HepG2 (cell line): ENCODE results near the gene PAX7. TPM values are rescaled to one million over a fixed set of nuclear protein-coding genes. Genes with fewer than 3 reads are reported as not detected.

Experiments used
- HNRNPL ChIP-seq: fragments of 200-400 bp; formaldehyde crosslinking; IDR thresholded peaks from 2 replicates; pipeline ENCODE4 v1.6.1; 2017; ENCODE audit warnings: mild to moderate bottlenecking, low read depth, low read length
- HOXD1 ChIP-seq: sonication (generic); formaldehyde crosslinking; IDR thresholded peaks from 2 replicates; pipeline ENCODE4 v1.5.0; 2020; ENCODE audit warnings: missing genetic modification reagents
- RFX5 ChIP-seq: IDR thresholded peaks from 2 replicates; pipeline ENCODE4 v1.6.1; 2011; ENCODE audit warnings: low read depth, low read length, improper control_type of control experiment
- TBX2 ChIP-seq: sonication (generic); formaldehyde crosslinking; IDR thresholded peaks from 2 replicates; pipeline ENCODE4 v1.5.0; 2020; ENCODE audit warnings: missing genetic modification reagents, mild to moderate bottlenecking, borderline replicate concordance
- ZBTB7B ChIP-seq: sonication (generic); formaldehyde crosslinking; IDR thresholded peaks from 2 replicates; pipeline ENCODE4 v1.4.0; 2020; ENCODE audit warnings: missing genetic modification reagents
- ZFP62 ChIP-seq: sonication (generic); formaldehyde crosslinking; IDR thresholded peaks from 2 replicates; pipeline ENCODE4 v1.4.0; 2020; ENCODE audit warnings: missing genetic modification reagents
- ZNF350 ChIP-seq: sonication (generic); formaldehyde crosslinking; IDR thresholded peaks from 2 replicates; pipeline ENCODE4 v1.4.0; 2020; ENCODE audit warnings: mild to moderate bottlenecking, low read depth, missing genetic modification reagents, borderline replicate concordance
- ZNF720 ChIP-seq: sonication (generic); formaldehyde crosslinking; IDR thresholded peaks from 2 replicates; pipeline ENCODE4 v1.4.0; 2020; ENCODE audit warnings: missing genetic modification reagents
- ZNF737 ChIP-seq: sonication (generic); formaldehyde crosslinking; IDR thresholded peaks from 2 replicates; pipeline ENCODE4 v1.5.0; 2020; ENCODE audit warnings: missing genetic modification reagents, mild to moderate bottlenecking, borderline replicate concordance
- polyA plus RNA-seq, 8 experiments: library from polyadenylated mRNA; depleted of rRNA in 3 of 8; stranded (reverse) in 7 of 8; unstranded in 1 of 8; fragments of >200 nt; fragmentation: Illumina TruSeq in 4 of 8; extraction: Trizol in 4 of 8; gene quantifications; 2 replicates each; pipeline versions ENCODE4 v1.2.1 to v1.2.3, GENCODE V29; 2011 to 2016; ENCODE audit warnings: low read depth in 4 of 8, missing spikeins in 1 of 8, mixed read lengths in 1 of 8; ENCODE audit not compliant: insufficient read depth in 1 of 8
- total RNA-seq, 5 experiments: library from RNA; depleted of rRNA; stranded (reverse); fragments of >200 nt; fragmentation: Illumina TruSeq; extraction: Trizol; gene quantifications; 2 replicates each; pipeline ENCODE4 v1.2.3, GENCODE V29; 2016; ENCODE audit warnings: low read depth in 1 of 5
- TF ChIP-seq, protein P1 (sequence below): sonication (generic); formaldehyde crosslinking; IDR thresholded peaks from 2 replicates; pipeline ENCODE4 v1.4.0; 2020; ENCODE audit warnings: mild to moderate bottlenecking, missing genetic modification reagents
- TF ChIP-seq, protein P2 (sequence below): sonication (generic); formaldehyde crosslinking; IDR thresholded peaks from 2 replicates; pipeline ENCODE4 v1.4.0; 2020; ENCODE audit warnings: mild to moderate bottlenecking, missing genetic modification reagents
- TF ChIP-seq, protein P3 (sequence below): IDR thresholded peaks from 2 replicates; pipeline ENCODE4 v1.6.1; 2016; ENCODE audit warnings: low read depth, missing genetic modification reagents, missing compliant biosample characterization
- TF ChIP-seq, protein P4 (sequence below): IDR thresholded peaks from 2 replicates; pipeline ENCODE4 v1.6.1; 2016; ENCODE audit warnings: missing compliant biosample characterization, missing genetic modification reagents, borderline replicate concordance
- TF ChIP-seq, protein P5 (sequence below): sonication (generic); formaldehyde crosslinking; IDR thresholded peaks from 2 replicates; pipeline ENCODE4 v1.8.0; 2022; ENCODE audit warnings: mild to moderate bottlenecking, missing genetic modification reagents, borderline replicate concordance
- TF ChIP-seq, protein P6 (sequence below): sonication (generic); formaldehyde crosslinking; IDR thresholded peaks from 2 replicates; pipeline ENCODE4 v1.5.1; 2020; ENCODE audit warnings: mild to moderate bottlenecking, moderate library complexity, missing genetic modification reagents

PAX7 gene
- total and polyA plus RNA-seq, 2 of the 13 experiments (the other 11 are each of a cell fraction or from before 2014, with no cell fraction given) = not detected

DNA sequence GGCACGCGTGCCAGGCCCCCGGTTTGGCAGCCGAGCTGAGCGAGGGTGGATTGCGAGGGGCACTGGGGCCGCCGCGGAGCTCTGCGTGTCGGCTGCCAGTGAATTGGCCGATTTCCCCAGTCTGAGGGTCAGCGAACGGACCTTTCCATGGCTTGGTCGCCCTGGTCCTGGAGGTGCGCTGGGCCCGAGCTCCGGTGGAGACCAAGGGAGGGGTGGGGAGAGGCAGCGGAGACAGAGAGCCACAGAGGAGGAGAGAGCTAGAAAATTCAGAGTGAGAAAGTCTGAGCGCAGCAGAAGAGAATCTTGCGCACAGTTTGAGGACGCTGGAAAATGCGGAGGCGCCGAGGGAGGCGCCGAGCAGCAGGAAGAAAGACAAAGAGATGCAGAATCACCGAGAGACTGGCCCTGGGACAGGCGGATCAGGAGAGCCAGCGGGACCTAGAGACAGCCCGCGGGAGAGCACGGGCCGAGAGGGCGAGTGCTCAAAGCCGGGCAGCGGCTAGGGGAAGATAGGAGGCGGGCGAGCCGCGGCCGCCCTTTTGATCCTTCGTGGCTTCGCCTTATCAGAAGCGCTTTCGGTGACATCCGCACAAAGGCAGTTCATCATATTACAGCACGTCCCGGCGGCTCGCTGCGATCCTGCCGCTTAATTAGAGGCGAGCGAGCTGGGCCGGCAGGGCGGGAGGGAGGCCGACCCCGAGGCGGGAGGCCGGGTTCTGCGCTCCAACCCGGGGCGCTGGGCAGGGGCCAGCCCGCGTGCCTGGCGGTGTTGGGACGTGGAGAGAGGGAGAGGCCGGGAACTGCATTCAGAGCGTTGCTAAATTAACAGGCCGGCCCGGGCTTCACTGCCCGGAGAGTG lies 12.7 kb downstream of the PAX7 start (continued):
- TF ChIP-seq, protein P1, sequence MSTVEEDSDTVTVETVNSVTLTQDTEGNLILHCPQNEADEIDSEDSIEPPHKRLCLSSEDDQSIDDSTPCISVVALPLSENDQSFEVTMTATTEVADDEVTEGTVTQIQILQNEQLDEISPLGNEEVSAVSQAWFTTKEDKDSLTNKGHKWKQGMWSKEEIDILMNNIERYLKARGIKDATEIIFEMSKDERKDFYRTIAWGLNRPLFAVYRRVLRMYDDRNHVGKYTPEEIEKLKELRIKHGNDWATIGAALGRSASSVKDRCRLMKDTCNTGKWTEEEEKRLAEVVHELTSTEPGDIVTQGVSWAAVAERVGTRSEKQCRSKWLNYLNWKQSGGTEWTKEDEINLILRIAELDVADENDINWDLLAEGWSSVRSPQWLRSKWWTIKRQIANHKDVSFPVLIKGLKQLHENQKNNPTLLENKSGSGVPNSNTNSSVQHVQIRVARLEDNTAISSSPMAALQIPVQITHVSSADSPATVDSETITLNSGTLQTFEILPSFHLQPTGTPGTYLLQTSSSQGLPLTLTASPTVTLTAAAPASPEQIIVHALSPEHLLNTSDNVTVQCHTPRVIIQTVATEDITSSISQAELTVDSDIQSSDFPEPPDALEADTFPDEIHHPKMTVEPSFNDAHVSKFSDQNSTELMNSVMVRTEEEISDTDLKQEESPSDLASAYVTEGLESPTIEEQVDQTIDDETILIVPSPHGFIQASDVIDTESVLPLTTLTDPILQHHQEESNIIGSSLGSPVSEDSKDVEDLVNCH (CRISPR knock-in tag) = no peak
- TF ChIP-seq RFX5 (no peak), HOXD1 (CRISPR knock-in tag) (peak; percentile 92), ZNF720 (CRISPR knock-in tag) (no peak), HNRNPL (0 out of 2 replicates have a peak, but pooled peaks have one; percentile 47), ZNF350 (CRISPR knock-in tag) (no peak), TBX2 (CRISPR knock-in tag) (peak; percentile 78), ZNF737 (CRISPR knock-in tag) (no peak), ZFP62 (CRISPR knock-in tag) (no peak), ZBTB7B (CRISPR knock-in tag) (0 out of 2 replicates have a peak, but pooled peaks have one; percentile 41)
- TF ChIP-seq, protein P2, sequence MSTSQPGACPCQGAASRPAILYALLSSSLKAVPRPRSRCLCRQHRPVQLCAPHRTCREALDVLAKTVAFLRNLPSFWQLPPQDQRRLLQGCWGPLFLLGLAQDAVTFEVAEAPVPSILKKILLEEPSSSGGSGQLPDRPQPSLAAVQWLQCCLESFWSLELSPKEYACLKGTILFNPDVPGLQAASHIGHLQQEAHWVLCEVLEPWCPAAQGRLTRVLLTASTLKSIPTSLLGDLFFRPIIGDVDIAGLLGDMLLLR (CRISPR knock-in tag) = no peak
- TF ChIP-seq, protein P3, sequence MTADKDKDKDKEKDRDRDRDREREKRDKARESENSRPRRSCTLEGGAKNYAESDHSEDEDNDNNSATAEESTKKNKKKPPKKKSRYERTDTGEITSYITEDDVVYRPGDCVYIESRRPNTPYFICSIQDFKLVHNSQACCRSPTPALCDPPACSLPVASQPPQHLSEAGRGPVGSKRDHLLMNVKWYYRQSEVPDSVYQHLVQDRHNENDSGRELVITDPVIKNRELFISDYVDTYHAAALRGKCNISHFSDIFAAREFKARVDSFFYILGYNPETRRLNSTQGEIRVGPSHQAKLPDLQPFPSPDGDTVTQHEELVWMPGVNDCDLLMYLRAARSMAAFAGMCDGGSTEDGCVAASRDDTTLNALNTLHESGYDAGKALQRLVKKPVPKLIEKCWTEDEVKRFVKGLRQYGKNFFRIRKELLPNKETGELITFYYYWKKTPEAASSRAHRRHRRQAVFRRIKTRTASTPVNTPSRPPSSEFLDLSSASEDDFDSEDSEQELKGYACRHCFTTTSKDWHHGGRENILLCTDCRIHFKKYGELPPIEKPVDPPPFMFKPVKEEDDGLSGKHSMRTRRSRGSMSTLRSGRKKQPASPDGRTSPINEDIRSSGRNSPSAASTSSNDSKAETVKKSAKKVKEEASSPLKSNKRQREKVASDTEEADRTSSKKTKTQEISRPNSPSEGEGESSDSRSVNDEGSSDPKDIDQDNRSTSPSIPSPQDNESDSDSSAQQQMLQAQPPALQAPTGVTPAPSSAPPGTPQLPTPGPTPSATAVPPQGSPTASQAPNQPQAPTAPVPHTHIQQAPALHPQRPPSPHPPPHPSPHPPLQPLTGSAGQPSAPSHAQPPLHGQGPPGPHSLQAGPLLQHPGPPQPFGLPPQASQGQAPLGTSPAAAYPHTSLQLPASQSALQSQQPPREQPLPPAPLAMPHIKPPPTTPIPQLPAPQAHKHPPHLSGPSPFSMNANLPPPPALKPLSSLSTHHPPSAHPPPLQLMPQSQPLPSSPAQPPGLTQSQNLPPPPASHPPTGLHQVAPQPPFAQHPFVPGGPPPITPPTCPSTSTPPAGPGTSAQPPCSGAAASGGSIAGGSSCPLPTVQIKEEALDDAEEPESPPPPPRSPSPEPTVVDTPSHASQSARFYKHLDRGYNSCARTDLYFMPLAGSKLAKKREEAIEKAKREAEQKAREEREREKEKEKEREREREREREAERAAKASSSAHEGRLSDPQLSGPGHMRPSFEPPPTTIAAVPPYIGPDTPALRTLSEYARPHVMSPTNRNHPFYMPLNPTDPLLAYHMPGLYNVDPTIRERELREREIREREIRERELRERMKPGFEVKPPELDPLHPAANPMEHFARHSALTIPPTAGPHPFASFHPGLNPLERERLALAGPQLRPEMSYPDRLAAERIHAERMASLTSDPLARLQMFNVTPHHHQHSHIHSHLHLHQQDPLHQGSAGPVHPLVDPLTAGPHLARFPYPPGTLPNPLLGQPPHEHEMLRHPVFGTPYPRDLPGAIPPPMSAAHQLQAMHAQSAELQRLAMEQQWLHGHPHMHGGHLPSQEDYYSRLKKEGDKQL (CRISPR knock-in tag) = no peak
- TF ChIP-seq, protein P4, sequence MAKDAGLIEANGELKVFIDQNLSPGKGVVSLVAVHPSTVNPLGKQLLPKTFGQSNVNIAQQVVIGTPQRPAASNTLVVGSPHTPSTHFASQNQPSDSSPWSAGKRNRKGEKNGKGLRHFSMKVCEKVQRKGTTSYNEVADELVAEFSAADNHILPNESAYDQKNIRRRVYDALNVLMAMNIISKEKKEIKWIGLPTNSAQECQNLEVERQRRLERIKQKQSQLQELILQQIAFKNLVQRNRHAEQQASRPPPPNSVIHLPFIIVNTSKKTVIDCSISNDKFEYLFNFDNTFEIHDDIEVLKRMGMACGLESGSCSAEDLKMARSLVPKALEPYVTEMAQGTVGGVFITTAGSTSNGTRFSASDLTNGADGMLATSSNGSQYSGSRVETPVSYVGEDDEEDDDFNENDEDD (CRISPR knock-in tag) = 0 out of 2 replicates have a peak, but pooled peaks have one; percentile 26
- TF ChIP-seq, protein P5, sequence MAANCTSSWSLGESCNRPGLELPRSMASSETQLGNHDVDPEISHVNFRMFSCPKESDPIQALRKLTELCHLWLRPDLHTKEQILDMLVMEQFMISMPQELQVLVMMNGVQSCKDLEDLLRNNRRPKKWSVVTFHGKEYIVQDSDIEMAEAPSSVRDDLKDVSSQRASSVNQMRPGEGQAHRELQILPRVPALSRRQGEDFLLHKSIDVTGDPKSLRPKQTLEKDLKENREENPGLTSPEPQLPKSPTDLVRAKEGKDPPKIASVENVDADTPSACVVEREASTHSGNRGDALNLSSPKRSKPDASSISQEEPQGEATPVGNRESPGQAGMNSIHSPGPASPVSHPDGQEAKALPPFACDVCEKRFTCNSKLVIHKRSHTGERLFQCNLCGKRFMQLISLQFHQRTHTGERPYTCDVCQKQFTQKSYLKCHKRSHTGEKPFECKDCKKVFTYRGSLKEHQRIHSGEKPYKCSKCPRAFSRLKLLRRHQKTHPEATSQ (CRISPR knock-in tag) = no peak
- TF ChIP-seq, protein P6, sequence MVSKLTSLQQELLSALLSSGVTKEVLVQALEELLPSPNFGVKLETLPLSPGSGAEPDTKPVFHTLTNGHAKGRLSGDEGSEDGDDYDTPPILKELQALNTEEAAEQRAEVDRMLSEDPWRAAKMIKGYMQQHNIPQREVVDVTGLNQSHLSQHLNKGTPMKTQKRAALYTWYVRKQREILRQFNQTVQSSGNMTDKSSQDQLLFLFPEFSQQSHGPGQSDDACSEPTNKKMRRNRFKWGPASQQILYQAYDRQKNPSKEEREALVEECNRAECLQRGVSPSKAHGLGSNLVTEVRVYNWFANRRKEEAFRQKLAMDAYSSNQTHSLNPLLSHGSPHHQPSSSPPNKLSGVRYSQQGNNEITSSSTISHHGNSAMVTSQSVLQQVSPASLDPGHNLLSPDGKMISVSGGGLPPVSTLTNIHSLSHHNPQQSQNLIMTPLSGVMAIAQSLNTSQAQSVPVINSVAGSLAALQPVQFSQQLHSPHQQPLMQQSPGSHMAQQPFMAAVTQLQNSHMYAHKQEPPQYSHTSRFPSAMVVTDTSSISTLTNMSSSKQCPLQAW = no peak
